PFSK-1 (cell line): ENCODE data around the gene CXCL9. TPM values are rescaled to one million over a fixed set of nuclear protein-coding genes. Genes with fewer than 3 reads are reported as not detected.

ENCODE experiments used
- FOXP2 ChIP-seq: optimal IDR thresholded peaks from 2 replicates; pipeline ENCODE3; 2011; ENCODE audit warnings: borderline replicate concordance, control low read depth, inconsistent platforms; ENCODE audit not compliant: insufficient read depth; ENCODE audit errors: extremely low read length, extremely low read depth
- POLR2AphosphoS5 ChIP-seq: IDR thresholded peaks from 2 replicates; pipeline ENCODE4 v1.6.1; 2012; ENCODE audit warnings: low read depth, mild to moderate bottlenecking, control low read depth, low read length, moderate library complexity
- SIN3A ChIP-seq: IDR thresholded peaks from 2 replicates; pipeline ENCODE4 v1.6.1; 2012; ENCODE audit warnings: mild to moderate bottlenecking, low read length, moderate library complexity, borderline replicate concordance; ENCODE audit not compliant: insufficient read depth
- TAF1 ChIP-seq: IDR thresholded peaks from 2 replicates; pipeline ENCODE4 v1.6.1; 2012; ENCODE audit warnings: low read length, control low read depth, borderline replicate concordance; ENCODE audit not compliant: insufficient read depth
- polyA plus RNA-seq: library from polyadenylated mRNA; unstranded; fragments of >200 nt; gene quantifications from one replicate; pipeline ENCODE4 v1.2.1, GENCODE V29; 2012; ENCODE audit warnings: low read depth, missing spikeins; ENCODE audit not compliant: insufficient read length
- TF ChIP-seq, protein P1 (sequence below), 2 experiments: IDR thresholded peaks; 2 replicates each; pipeline versions ENCODE4 v1.6.1 to v1.8.0; 2011 to 2012; ENCODE audit warnings: low read depth in 2 of 2, low read length in 2 of 2, control low read depth in 1 of 2, inconsistent platforms in 1 of 2, mild to moderate bottlenecking in 1 of 2, moderate library complexity in 1 of 2; ENCODE audit not compliant: insufficient read depth in 1 of 2

CXCL9 gene
- polyA plus RNA-seq, result not detected

DNA sequence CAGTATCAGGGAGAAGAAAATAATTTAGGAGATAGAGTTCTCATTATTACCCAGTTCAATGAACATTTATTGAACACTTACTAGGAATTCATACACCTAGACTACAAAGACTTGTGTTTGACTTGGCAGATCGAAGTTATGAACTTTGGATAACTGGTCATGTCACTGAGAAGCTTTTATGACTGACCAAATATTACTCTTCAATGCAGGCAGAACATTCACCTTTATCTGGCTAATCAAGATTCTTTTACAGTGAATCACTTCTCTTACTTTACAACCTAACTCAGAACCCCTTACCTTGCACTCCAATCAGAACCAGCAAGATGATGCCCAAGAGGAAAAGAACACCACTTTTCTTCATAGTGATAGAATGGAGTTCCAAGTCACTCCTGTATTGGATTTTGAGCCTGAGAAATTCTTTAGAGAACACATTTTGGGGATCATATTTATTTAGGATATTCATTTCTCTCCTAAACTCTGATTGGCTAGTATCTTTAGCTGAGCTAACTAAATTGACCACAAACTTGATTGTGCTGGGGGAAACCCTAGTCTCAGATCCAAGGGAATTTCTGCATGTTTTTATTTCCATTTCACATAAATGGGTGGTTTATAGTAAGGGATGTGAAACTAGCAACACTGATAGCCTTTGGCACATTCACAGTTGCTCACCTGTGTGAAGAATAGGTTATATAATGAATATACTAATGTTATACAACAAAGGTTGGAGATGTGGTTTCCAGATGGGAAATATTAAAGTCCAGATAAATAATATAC, at the start of gene CXCL9:
Gene CXCL9 (minus strand): TSS at position 421 of the 774 bp plus-strand sequence. CDS start 60 bp downstream, at position 361.
- TF ChIP-seq POLR2AphosphoS5, result no peak
- no peak for TF ChIP-seq FOXP2
- no peak for TF ChIP-seq TAF1
- TF ChIP-seq SIN3A, result no peak
- TF ChIP-seq, protein P1, sequence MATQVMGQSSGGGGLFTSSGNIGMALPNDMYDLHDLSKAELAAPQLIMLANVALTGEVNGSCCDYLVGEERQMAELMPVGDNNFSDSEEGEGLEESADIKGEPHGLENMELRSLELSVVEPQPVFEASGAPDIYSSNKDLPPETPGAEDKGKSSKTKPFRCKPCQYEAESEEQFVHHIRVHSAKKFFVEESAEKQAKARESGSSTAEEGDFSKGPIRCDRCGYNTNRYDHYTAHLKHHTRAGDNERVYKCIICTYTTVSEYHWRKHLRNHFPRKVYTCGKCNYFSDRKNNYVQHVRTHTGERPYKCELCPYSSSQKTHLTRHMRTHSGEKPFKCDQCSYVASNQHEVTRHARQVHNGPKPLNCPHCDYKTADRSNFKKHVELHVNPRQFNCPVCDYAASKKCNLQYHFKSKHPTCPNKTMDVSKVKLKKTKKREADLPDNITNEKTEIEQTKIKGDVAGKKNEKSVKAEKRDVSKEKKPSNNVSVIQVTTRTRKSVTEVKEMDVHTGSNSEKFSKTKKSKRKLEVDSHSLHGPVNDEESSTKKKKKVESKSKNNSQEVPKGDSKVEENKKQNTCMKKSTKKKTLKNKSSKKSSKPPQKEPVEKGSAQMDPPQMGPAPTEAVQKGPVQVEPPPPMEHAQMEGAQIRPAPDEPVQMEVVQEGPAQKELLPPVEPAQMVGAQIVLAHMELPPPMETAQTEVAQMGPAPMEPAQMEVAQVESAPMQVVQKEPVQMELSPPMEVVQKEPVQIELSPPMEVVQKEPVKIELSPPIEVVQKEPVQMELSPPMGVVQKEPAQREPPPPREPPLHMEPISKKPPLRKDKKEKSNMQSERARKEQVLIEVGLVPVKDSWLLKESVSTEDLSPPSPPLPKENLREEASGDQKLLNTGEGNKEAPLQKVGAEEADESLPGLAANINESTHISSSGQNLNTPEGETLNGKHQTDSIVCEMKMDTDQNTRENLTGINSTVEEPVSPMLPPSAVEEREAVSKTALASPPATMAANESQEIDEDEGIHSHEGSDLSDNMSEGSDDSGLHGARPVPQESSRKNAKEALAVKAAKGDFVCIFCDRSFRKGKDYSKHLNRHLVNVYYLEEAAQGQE (IDR thresholded peaks at IDR 0.05; ENCODE audit: insufficient read depth in 1 of 2, low read depth in 2 of 2, low read length in 2 of 2), result no peak

DNA sequence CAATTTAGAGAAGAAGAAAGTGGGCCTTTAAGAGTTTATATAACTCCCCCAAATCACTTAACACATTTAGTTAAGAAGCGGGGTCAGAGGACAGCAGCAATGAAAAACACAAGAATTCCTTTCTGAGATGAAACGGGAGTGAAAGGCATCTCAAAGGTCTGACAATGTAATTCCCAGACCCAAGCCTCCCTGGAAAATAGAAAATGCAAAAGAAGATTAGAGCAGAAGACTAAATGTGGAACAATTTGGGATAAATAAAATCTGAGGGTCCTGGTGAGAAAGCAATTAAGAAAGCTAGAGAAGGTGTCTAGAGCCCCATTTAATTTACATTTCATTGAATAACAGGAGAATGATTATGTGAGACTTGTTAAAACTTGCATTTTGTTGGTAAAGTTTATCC, 48.1 kb upstream of the CXCL9 start:
- no peak for TF ChIP-seq FOXP2
- no peak for TF ChIP-seq SIN3A
- no peak for TF ChIP-seq TAF1
- no peak for TF ChIP-seq POLR2AphosphoS5
- TF ChIP-seq, protein P1 (IDR thresholded peaks at IDR 0.05; ENCODE audit: insufficient read depth in 1 of 2, low read depth in 2 of 2, low read length in 2 of 2), result no peak

DNA sequence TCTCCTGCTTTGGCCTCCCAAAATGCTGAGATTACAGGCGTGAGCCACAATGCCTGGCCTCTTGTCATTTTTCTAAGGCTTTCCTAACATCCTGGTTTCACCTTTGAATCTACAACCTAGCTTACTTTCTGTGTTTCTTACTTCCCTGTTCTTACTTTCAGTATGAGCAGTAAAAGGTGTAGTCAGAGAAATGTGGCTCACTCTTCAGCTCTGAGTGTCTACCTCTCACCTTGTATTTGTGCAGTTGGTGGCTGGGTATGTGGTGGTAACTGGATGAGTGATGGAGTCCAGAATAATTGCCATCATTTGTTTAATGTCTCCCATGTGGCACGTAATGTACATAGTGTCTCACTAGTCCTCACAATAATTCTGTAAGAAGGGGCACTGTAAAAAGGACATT, 47.7 kb upstream of the CXCL9 start:
- TF ChIP-seq, protein P1 (IDR thresholded peaks at IDR 0.05; ENCODE audit: insufficient read depth in 1 of 2, low read depth in 2 of 2, low read length in 2 of 2), result no peak
- no peak for TF ChIP-seq POLR2AphosphoS5
- TF ChIP-seq FOXP2, result no peak
- TF ChIP-seq TAF1, result no peak
- no peak for TF ChIP-seq SIN3A

DNA sequence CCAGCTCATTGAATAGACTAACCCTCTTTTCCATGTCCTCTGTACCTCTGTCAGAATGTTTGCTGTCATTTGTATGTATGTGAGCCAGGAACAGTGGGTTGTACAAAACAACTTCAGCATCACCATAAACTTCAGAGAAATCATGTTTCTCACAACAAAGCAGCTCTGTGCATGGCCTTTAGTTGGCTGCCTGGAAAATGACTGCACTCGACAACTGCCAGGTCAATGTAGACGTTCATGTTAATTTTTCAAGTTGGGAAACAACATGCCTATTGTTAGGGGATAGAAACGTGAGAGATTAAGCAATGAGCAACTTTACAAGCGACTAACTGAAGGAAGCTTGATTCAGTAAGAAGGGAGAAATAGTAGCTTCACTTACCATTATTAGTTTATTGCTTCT, 46.4 kb upstream of the CXCL9 start:
- TF ChIP-seq TAF1, result no peak
- TF ChIP-seq FOXP2, result no peak
- TF ChIP-seq SIN3A, result no peak
- TF ChIP-seq, protein P1 (IDR thresholded peaks at IDR 0.05; ENCODE audit: insufficient read depth in 1 of 2, low read depth in 2 of 2, low read length in 2 of 2), result no peak
- no peak for TF ChIP-seq POLR2AphosphoS5

DNA sequence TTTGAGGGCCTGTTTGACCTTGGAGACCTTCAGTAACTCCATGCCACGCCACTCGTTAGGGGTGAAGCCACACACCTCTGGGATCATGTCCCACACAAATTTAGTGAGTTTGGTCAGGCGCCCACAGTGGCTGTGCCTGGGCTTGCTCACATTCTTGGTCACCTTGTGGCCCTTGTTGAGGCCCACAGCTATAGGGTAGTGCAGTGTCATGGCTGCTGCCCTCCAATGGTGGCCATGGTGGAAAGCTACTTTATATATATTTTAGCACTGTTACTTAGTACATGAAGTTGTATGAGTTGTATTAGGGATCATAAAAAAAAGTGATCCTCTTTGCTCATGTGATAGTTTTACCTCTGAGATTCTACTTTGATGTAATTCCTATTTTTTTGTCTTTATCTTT, 29.5 kb upstream of the CXCL9 start:
- TF ChIP-seq, protein P1 (IDR thresholded peaks at IDR 0.05; ENCODE audit: insufficient read depth in 1 of 2, low read depth in 2 of 2, low read length in 2 of 2), result no peak
- TF ChIP-seq FOXP2 (no peak), SIN3A (no peak), TAF1 (no peak), POLR2AphosphoS5 (no peak)
